ENCODE measurements around the gene BMPR1A. TPM values are rescaled to one million over a fixed set of nuclear protein-coding genes. Genes with fewer than 3 reads are reported as not detected.

BMPR1A gene
- total RNA-seq, 1 donor from 2014 or later = 9.7 TPM

DNA sequence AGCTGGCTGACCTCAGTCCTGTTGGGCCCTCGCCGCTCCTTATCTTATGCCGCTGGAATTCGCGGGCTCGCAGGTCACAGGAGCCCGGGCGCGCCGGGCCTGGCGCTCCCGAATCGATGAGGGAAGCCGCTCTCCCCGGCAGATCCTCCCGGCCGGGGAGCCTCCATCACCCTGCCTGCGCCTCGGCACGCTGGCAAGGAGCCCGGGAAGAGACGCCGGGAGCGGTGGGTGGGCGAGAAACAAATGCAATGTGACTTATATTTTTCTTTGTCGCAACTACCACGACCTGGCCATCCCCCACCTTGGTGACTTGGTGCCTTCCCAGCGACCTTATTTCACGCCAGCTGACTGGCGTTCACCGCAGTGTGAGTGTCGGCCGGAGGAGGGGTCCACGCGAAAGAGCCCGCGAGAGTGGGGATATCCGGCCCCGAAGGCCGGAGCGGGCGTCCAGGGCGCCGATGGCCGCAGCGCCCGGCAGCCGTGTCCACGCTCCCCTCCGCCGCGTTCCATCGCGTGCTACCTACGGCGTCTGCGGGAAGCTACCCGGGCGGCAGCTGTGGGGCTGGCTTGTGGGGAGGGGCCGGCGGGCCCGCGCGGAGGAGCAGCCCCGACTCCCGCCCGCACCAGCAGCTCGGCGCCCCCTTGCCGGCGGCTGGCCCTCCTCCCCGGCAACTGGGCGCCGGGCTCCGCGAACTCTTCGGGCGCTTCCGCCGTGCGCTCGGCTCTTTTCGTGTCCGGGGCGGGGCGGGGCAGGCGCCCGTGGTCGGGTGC lies 494 bp upstream of the BMPR1A start:
- peak; percentile 86 for DNase-seq (ENCODE audit: low spot score)
- peaks cover 6% of the 10 kb centered on the region for H3K36me3 Mint-ChIP-seq (ENCODE audit: low read depth)
- no peaks in the 10 kb centered on the region for H3K9me3 Mint-ChIP-seq
- peak overlapping the region; percentile 86 for H3K4me3 Mint-ChIP-seq
- peak overlapping the region; percentile 86 for H3K27ac Mint-ChIP-seq
- peaks cover 38% of the 10 kb centered on the region for H3K27me3 Mint-ChIP-seq (ENCODE audit: insufficient read depth)
- intact Hi-C loops (cut with micrococcal nuclease) = loop anchor here (1.0 to 10.0 kb wide), 6 partner anchors 45 to 749 kb away; partner anchors contain the start of genes GLUD1, MINPP1, SHLD2 and WAPL
- peaks cover 52% of the 10 kb centered on the region for H3K4me1 Mint-ChIP-seq (ENCODE audit: low read depth)

GRCh38 chr10:86757113-86757972 lies 924 bp downstream of the BMPR1A start:
- peaks cover 10% of the 10 kb centered on the region for H3K36me3 Mint-ChIP-seq (ENCODE audit: low read depth)
- H3K27me3 Mint-ChIP-seq (ENCODE audit: insufficient read depth) = peaks cover 40% of the 10 kb centered on the region
- DNase-seq (ENCODE audit: low spot score) = peak; percentile 1
- intact Hi-C loops (cut with micrococcal nuclease) = loop anchor here (2.0 to 10.0 kb wide), 5 partner anchors 213 to 747 kb away; partner anchors contain the start of genes GLUD1, MINPP1, SHLD2 and WAPL
- no peaks in the 10 kb centered on the region for H3K9me3 Mint-ChIP-seq
- peaks cover 49% of the 10 kb centered on the region for H3K4me1 Mint-ChIP-seq (ENCODE audit: low read depth)
- H3K27ac Mint-ChIP-seq = peak overlapping the region; percentile 78
- H3K4me3 Mint-ChIP-seq = peak overlapping the region; percentile 89

- H3K27me3 Mint-ChIP-seq (ENCODE audit: insufficient read depth) = peaks cover 44% of the 10 kb centered on the region
- H3K27ac Mint-ChIP-seq = no peak overlapping the region
- DNase-seq (ENCODE audit: low spot score) = no peak
- no peaks in the 10 kb centered on the region for H3K9me3 Mint-ChIP-seq
- peaks cover 38% of the 10 kb centered on the region for H3K4me1 Mint-ChIP-seq (ENCODE audit: low read depth)
- peaks cover 10% of the 10 kb centered on the region for H3K36me3 Mint-ChIP-seq (ENCODE audit: low read depth)
- intact Hi-C loops (cut with micrococcal nuclease) = loop anchor here (5.0 to 10.0 kb wide), 2 partner anchors 356 to 746 kb away; partner anchors contain the start of gene MINPP1
- H3K4me3 Mint-ChIP-seq = peak overlapping the region; percentile 70
These were observed 2.0 kb downstream of the BMPR1A start for GRCh38 chr10:86758189-86759072.

DNA sequence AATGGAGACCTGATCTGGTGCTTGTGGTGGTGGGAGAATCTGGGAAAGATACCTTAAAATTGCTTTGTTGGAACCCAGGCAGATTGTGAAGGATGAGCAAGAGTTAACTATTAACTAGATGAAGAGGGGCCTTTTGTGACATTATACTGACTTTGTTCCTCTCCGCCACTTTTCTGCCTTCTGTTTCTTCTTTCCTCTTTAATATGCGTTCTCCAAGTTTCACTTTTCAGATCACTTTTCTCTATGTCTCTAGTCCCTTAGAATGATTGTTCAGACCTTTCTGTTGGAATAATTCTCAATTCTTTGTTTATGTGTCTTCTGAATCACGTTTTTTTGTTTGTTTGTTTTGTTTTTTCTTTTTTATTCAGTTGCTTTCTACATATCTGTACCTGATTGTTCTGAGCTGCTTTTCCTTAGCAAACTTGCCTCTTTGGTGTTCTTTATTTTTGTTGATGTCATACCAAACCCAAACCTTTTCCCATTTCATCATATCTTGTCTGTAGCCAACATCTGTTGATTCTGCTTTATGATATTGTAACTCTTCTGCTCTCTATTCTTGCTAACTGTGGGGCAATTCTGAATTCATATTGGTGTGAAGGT lies 2.8 kb downstream of the BMPR1A start:
- DNase-seq (ENCODE audit: low spot score) = no peak
- H3K27me3 Mint-ChIP-seq (ENCODE audit: insufficient read depth) = peaks cover 44% of the 10 kb centered on the region
- H3K4me3 Mint-ChIP-seq = peak overlapping the region; percentile 6
- H3K4me1 Mint-ChIP-seq (ENCODE audit: low read depth) = peaks cover 37% of the 10 kb centered on the region
- no peaks in the 10 kb centered on the region for H3K9me3 Mint-ChIP-seq
- intact Hi-C loops (cut with micrococcal nuclease) = loop anchor here (5.0 to 10.0 kb wide), 2 partner anchors 357 to 746 kb away; partner anchors contain the start of gene MINPP1
- no peak overlapping the region for H3K27ac Mint-ChIP-seq
- peaks cover 10% of the 10 kb centered on the region for H3K36me3 Mint-ChIP-seq (ENCODE audit: low read depth)

- no peak overlapping the region for H3K4me3 Mint-ChIP-seq
- no peaks in the 10 kb centered on the region for H3K9me3 Mint-ChIP-seq
- intact Hi-C loops (cut with micrococcal nuclease) = no loop called here
These were observed 7.0 kb downstream of the BMPR1A start for GRCh38 chr10:86763404-86763803.

DNA sequence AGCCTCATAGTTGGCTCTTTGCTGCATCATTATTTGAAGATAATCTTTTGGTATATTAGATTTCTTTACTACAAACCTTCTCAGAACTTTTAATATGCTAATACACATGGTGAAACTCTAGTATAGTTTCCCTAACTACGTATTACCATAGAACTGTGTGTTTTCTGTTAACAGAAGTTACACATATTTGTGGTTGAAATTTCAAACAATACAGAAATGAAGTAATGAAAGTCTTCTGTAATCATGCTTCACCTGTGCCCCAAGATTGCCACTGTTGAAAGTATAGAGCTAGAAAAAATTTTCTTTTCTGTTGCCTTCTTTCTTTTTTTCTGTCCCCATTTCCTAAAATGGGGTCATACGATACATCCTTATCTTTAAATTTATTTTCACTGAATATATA lies 9.1 kb downstream of the BMPR1A start:
- no peak overlapping the region for H3K27ac Mint-ChIP-seq
- H3K27me3 Mint-ChIP-seq (ENCODE audit: insufficient read depth) = peaks cover 16% of the 10 kb centered on the region
- no peaks in the 10 kb centered on the region for H3K4me1 Mint-ChIP-seq (ENCODE audit: low read depth)
- no peak for DNase-seq (ENCODE audit: low spot score)
- no peaks in the 10 kb centered on the region for H3K9me3 Mint-ChIP-seq
- no peak overlapping the region for H3K4me3 Mint-ChIP-seq
- intact Hi-C loops (cut with micrococcal nuclease) = no loop called here
- peaks cover 4% of the 10 kb centered on the region for H3K36me3 Mint-ChIP-seq (ENCODE audit: low read depth)

More at GRCh38 chr10:86763404-86763803, 7.0 kb downstream of the BMPR1A start:
- H3K4me1 Mint-ChIP-seq (ENCODE audit: low read depth) = peaks cover 13% of the 10 kb centered on the region
- H3K27ac Mint-ChIP-seq = no peak overlapping the region
- H3K36me3 Mint-ChIP-seq (ENCODE audit: low read depth) = peaks cover 6% of the 10 kb centered on the region
- H3K27me3 Mint-ChIP-seq (ENCODE audit: insufficient read depth) = peaks cover 29% of the 10 kb centered on the region
- DNase-seq (ENCODE audit: low spot score) = no peak

DNA sequence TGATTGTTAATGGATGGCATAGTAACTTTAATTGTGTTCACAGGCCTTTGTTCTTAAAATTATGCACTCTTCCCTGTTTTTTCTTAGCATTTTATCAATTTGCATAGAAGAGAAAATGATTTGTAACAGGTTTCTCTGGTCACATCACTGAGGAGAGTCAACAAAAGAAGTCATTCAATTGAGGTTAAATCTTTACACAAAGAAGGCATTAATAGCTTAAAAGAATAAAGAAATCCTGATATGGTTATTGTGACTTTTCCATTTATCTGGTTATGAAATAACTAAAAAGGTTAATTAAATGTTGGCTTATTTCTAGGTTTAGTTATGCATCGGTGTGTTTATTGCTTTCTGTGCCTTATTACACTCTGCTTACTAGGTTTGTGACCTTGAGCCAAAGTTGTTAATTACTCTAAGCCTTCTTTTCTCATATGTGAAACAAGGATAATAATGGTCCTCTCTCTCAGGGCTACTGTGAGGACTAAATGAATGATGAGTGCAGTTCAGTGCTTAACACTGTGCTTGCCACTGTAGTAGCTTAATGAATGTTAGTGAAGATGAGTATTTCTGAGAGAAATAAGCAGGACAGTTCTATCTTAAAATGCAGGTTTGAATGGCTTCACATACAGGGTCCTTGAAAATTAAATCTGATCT lies 12.1 kb downstream of the BMPR1A start:
- Mint-ChIP-seq H3K4me1 (ENCODE audit: low read depth) (no peaks in the 10 kb centered on the region), H3K36me3 (ENCODE audit: low read depth) (no peaks in the 10 kb centered on the region), H3K4me3 (no peak overlapping the region), H3K27ac (no peak overlapping the region), H3K27me3 (ENCODE audit: insufficient read depth) (peaks cover 9% of the 10 kb centered on the region), H3K9me3 (no peaks in the 10 kb centered on the region)
- intact Hi-C loops (cut with micrococcal nuclease) = no loop called here
- no peak for DNase-seq (ENCODE audit: low spot score)

GRCh38 chr10:86769991-86770390 lies 13.6 kb downstream of the BMPR1A start:
- no peak overlapping the region for H3K4me3 Mint-ChIP-seq
- H3K4me1 Mint-ChIP-seq (ENCODE audit: low read depth) = no peaks in the 10 kb centered on the region
- no peak overlapping the region for H3K27ac Mint-ChIP-seq
- H3K27me3 Mint-ChIP-seq (ENCODE audit: insufficient read depth) = peaks cover 9% of the 10 kb centered on the region
- intact Hi-C loops (cut with micrococcal nuclease) = no loop called here
- no peak for DNase-seq (ENCODE audit: low spot score)
- no peaks in the 10 kb centered on the region for H3K36me3 Mint-ChIP-seq (ENCODE audit: low read depth)
- H3K9me3 Mint-ChIP-seq = no peaks in the 10 kb centered on the region

DNA sequence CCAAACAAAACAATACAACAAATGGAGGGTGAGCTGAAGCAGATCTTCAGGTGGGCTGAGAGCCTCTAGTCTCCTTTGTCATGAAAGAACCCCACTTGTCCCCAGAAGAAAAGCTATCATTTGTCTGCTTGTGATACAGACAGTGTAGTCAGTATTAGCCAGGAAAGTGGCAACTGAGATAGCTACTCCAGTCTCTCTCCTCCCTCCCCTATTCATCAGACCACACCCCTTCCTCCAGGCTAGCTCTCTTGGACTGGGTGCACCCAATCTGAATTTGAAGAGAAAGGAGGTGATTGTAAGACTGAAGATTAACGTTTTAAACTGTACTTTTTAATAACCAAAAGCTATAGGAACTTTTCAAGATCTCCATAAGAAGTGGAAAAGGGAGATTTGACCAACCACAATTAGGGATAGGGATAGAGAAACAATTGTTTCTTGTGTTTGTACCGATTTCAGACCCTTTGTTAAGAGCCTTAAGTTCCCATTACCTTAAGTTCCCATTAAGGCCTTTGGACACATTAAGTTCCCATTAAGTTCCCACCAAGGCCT lies 14.1 kb downstream of the BMPR1A start:
- no peaks in the 10 kb centered on the region for H3K4me1 Mint-ChIP-seq (ENCODE audit: low read depth)
- intact Hi-C loops (cut with micrococcal nuclease) = no loop called here
- no peak overlapping the region for H3K4me3 Mint-ChIP-seq
- DNase-seq (ENCODE audit: low spot score) = no peak
- H3K27me3 Mint-ChIP-seq (ENCODE audit: insufficient read depth) = peaks cover 9% of the 10 kb centered on the region
- no peaks in the 10 kb centered on the region for H3K36me3 Mint-ChIP-seq (ENCODE audit: low read depth)
- H3K27ac Mint-ChIP-seq = no peak overlapping the region
- H3K9me3 Mint-ChIP-seq = no peaks in the 10 kb centered on the region

- intact Hi-C loops (cut with micrococcal nuclease) = no loop called here
- Mint-ChIP-seq H3K36me3 (ENCODE audit: low read depth) (no peaks in the 10 kb centered on the region), H3K27me3 (ENCODE audit: insufficient read depth) (peaks cover 5% of the 10 kb centered on the region), H3K27ac (no peak overlapping the region), H3K4me1 (ENCODE audit: low read depth) (no peaks in the 10 kb centered on the region), H3K4me3 (no peak overlapping the region), H3K9me3 (no peaks in the 10 kb centered on the region)
- no peak for DNase-seq (ENCODE audit: low spot score)
These were observed 17.1 kb downstream of the BMPR1A start for GRCh38 chr10:86773498-86773897.

- Mint-ChIP-seq H3K27ac (no peak overlapping the region), H3K4me1 (ENCODE audit: low read depth) (no peaks in the 10 kb centered on the region), H3K9me3 (no peaks in the 10 kb centered on the region), H3K27me3 (ENCODE audit: insufficient read depth) (peaks cover 2% of the 10 kb centered on the region), H3K36me3 (ENCODE audit: low read depth) (no peaks in the 10 kb centered on the region), H3K4me3 (no peak overlapping the region)
- DNase-seq (ENCODE audit: low spot score) = no peak
- intact Hi-C loops (cut with micrococcal nuclease) = no loop called here
These were observed 18.8 kb downstream of the BMPR1A start for GRCh38 chr10:86775056-86775869.

Data from activated T-helper 1 cell treated with anti-CD3 and anti-CD28 coated beads, Interleukin-12 subunit alpha, Interleukin-12 subunit beta, Interleukin-2, Interleukin-4 antibody, amounts not matched to agents 30 ng/mL and 10 ng/mL and 1 ng/mL, durations not matched to agents 14 hours and 24 hours and 36 hours (primary cell).